HL-60 (cell line): ENCODE measurements around the gene KLHL11.

Experiments
- CTCF ChIP-seq: IDR thresholded peaks from one replicate; pipeline ENCODE4 v1.5.1; 2011; ENCODE audit warnings: low read length, control low read depth, inconsistent platforms; ENCODE audit not compliant: insufficient read depth
- GABPA ChIP-seq: IDR thresholded peaks from 2 replicates; pipeline ENCODE4 v1.6.1; 2012; ENCODE audit warnings: low read depth
- POLR2AphosphoS5 ChIP-seq: IDR thresholded peaks from 2 replicates; pipeline ENCODE4 v1.6.1; 2012; ENCODE audit warnings: low read depth
- REST ChIP-seq: IDR thresholded peaks from 2 replicates; pipeline ENCODE4 v1.6.1; 2012; ENCODE audit warnings: low read depth; ENCODE audit not compliant: insufficient replicate concordance
- SPI1 ChIP-seq: IDR thresholded peaks from 2 replicates; pipeline ENCODE4 v1.6.1; 2012; ENCODE audit warnings: low read depth, mild to moderate bottlenecking, borderline replicate concordance

DNA sequence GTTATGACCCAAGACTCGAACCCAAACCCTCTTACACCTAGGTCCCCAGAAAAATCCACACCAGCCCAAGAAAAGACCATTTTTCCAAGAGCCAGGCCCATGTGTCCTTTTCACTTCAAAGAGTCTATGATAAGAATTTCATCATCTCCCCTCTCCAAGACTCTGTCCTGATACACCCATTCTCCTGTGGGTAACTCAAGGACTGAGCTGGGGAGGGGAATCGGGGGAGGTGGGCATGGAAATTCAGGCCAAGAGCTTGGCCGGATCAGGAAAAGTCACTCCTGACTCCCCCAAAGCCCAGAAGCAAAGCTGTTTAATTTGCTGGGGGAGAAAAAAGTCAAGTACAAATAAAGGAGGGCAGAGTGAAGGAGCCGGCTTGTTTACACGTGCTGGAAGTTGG is 49.8 kb upstream of the KLHL11 start:
- TF ChIP-seq CTCF (no peak), GABPA (no peak), POLR2AphosphoS5 (no peak), REST (no peak), SPI1 (no peak)
